SH-SY5Y (cell line): ENCODE measurements around the gene ELOVL6.

ENCODE experiments used
- GATA2 ChIP-seq: IDR thresholded peaks from 2 replicates; pipeline ENCODE4 v1.6.1; 2011; ENCODE audit warnings: mild to moderate bottlenecking, low read depth, low read length
- GATA3 ChIP-seq: IDR thresholded peaks from 2 replicates; pipeline ENCODE4 v1.6.1; 2011; ENCODE audit warnings: low read depth, mild to moderate bottlenecking, low read length, moderate library complexity

- no peak for TF ChIP-seq GATA3
- TF ChIP-seq GATA2 = no peak
Measured at GRCh38 chr4:110135523-110135922, 62.9 kb downstream of the ELOVL6 start.
